ENCODE measurements around the gene GBE1.
"Not testable (repeated sequence)": the region's sequence is repeated elsewhere in the genome, so short reads cannot be mapped to it uniquely, and the experiment has no call there.

GBE1 gene

DNA sequence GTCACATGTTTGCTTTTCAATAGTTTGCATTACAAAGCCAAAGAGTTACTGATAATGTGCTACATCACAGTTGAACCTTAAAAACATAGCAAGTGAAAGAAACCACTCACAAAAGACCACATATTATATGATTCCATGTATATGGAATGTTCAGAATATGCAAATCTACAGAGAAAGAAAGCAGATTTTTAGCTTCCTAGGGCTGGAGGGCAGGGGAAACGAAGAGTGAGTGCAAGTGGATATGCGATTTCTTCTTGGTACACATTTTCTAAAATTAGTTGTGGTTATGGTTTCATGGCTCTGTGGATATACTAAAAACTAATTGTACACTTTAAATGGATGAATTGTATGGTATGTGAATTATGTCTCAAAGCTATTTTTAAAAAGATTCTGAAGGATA is 4.0 kb upstream of the GBE1 start:
- DNase-seq (ENCODE audit: low spot score in 2 of 2) = no peak
- in situ Hi-C loops (cut with MboI; ENCODE audit: low sequenced_read_pairs) = no loop called here
- H3K4me3 ChIP-seq = no peak overlapping the region
- H3K27me3 ChIP-seq (ENCODE audit: low read depth) = no peaks in the 10 kb centered on the region
- no peaks in the 10 kb centered on the region for H3K9me3 ChIP-seq
- H3K4me1 ChIP-seq = peaks cover 10% of the 10 kb centered on the region
- H3K36me3 ChIP-seq (replicated peaks) = no peaks in the 10 kb centered on the region

DNA sequence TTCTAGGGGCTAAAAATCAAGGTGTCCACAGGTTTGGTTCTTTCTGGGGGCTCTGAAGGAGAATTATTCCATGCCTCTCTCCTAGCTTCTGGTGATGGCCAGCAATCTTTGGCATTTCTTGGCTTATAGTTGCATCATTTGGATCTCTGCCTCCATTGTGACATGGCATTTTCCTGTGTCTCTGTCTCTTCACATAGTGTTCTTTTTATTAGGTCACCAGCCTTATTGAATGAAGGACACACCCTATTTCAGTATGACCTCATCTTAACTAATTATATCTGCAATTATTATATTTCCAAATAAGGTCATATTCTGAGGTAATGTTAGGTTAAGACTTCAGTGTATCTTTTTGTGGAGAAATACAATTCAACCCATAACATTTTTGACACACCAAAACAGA is 3.2 kb upstream of the GBE1 start:
- Histone ChIP-seq H3K36me3 (replicated peaks) (no peaks in the 10 kb centered on the region), H3K27me3 (ENCODE audit: low read depth) (no peaks in the 10 kb centered on the region), H3K4me3 (no peak overlapping the region), H3K9me3 (no peaks in the 10 kb centered on the region), H3K4me1 (peaks cover 13% of the 10 kb centered on the region)
- DNase-seq (ENCODE audit: low spot score in 2 of 2) = no peak
- in situ Hi-C loops (cut with MboI; ENCODE audit: low sequenced_read_pairs) = no loop called here

DNA sequence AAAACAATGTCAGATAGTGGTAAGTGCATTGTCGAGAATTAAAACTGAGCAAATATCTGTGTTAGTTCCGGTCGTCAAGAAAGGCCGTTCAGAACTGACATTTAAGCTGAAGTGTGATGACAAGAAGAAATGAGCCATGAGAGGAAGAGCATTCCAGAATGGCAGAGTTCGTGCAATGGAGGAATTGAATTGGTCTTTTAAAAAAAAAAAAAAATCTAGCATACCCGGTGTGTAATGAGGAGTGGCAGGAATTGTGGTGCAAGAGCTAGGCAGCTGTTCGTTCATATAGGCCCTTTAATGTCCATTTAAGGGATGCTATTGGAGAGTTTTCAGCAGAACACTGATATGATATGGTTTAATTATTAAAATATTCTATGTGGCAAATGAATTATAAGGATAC is 2.6 kb upstream of the GBE1 start:
- in situ Hi-C loops (cut with MboI; ENCODE audit: low sequenced_read_pairs) = no loop called here

DNA sequence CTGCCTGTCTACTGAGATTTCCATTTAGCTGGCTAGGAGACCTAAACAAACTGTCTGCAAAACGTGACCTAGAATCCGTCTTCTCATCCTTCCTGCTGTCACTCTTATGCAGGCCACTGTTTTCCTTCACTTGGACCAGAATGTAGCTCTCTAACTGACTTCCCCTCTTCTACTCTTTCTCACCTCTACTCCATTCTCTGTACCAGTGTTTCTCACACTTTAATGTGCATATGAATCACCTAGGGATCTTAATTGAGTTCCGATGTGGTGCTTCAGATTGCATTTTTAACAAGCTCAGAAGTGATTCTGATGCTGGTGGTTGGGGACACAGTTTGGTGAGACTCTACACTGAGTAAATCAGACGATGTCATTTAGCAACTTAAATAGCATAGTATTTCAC is 1.6 kb upstream of the GBE1 start:
- no peaks in the 10 kb centered on the region for H3K27me3 ChIP-seq (ENCODE audit: low read depth)
- H3K9me3 ChIP-seq = no peaks in the 10 kb centered on the region
- DNase-seq (ENCODE audit: low spot score in 2 of 2) = no peak
- H3K36me3 ChIP-seq (replicated peaks) = no peaks in the 10 kb centered on the region
- no peak overlapping the region for H3K4me3 ChIP-seq
- H3K4me1 ChIP-seq = peaks cover 16% of the 10 kb centered on the region
- in situ Hi-C loops (cut with MboI; ENCODE audit: low sequenced_read_pairs) = no loop called here

More for the DNA sequence above, 2.6 kb upstream of the GBE1 start:
- no peaks in the 10 kb centered on the region for H3K27me3 ChIP-seq (ENCODE audit: low read depth)
- no peak for DNase-seq (ENCODE audit: low spot score in 2 of 2)
- peaks cover 16% of the 10 kb centered on the region for H3K4me1 ChIP-seq
- no peak overlapping the region for H3K4me3 ChIP-seq
- no peaks in the 10 kb centered on the region for H3K9me3 ChIP-seq
- H3K36me3 ChIP-seq (replicated peaks) = no peaks in the 10 kb centered on the region

DNA sequence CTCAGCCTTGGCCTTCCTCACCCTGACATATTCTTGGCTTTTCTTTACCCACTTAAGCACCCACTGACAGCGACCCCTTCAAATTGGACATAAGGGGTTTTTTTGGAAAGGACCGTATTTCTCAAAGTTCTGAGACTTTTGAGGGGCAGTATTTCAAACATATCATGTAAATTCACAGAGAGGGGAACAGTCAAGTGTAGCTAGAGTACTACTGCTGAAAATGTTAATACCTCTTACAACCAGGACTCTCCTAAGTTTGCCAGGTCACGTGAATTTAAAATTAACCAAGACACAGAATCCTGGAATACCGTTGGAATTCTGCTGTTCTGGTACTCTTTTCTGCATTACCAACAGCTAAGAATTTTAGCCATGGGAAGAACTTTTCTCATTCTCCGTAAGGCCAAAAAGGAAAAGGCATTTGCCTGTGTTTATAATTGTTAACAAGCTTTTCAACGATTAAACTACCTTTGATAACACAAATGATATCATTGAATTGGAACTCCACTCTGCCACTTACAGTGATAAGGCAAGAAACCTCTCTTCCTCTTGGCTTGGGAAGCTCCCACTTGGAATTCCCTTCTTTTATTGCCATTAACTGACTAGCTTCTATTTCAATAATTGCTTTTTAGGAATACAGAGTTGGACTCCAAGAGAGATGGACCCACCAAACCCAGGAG is 597 bp upstream of the GBE1 start:
- no peaks in the 10 kb centered on the region for H3K9me3 ChIP-seq
- H3K27me3 ChIP-seq (ENCODE audit: low read depth) = no peaks in the 10 kb centered on the region
- no peaks in the 10 kb centered on the region for H3K36me3 ChIP-seq (replicated peaks)
- no peak for DNase-seq (ENCODE audit: low spot score in 2 of 2)
- peak overlapping the region; percentile 64 for H3K4me3 ChIP-seq
- peaks cover 16% of the 10 kb centered on the region for H3K4me1 ChIP-seq
- in situ Hi-C loops (cut with MboI; ENCODE audit: low sequenced_read_pairs) = no loop called here

DNA sequence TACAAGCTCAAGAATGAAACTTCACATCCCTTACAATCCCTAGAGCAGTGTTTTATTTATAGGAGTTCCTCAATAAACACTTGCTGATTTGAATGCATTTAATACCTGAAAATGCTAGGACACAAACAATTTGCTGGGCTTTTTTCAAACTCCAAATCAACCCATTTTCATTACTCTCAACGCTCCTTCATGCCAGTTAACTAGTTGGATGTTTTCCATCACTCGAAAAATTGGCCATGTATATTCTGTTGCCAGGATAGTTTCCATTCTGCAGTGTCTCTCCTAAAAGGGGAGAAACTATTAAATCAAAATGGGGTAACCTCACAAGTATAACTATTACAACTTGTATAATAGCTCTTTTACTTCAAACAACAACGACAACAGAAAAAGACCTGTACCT is 1.2 kb downstream of the GBE1 start:
- no peak for DNase-seq (ENCODE audit: low spot score in 2 of 2)
- peaks cover 16% of the 10 kb centered on the region for H3K4me1 ChIP-seq
- no peaks in the 10 kb centered on the region for H3K9me3 ChIP-seq
- peak overlapping the region; percentile 64 for H3K4me3 ChIP-seq
- in situ Hi-C loops (cut with MboI; ENCODE audit: low sequenced_read_pairs) = no loop called here
- H3K27me3 ChIP-seq (ENCODE audit: low read depth) = no peaks in the 10 kb centered on the region
- no peaks in the 10 kb centered on the region for H3K36me3 ChIP-seq (replicated peaks)

DNA sequence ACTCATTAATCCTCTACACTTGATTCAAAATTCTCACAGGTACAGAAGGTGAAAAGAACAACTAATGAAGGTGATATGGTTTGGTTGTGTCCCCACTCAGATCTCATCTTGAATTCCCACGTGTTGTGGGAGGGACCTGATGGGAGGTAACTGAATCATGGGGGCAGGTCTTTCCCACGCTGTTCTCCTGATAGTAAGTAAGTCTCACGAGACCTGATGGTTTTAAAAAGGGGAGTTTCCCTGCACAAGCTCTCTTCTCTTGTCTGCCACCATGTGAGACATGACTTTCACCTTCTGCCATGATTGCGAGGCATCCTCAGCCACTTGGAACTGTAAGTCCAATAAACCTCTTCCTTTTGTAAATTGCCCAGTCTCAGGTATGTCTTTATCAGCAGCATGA is 2.7 kb downstream of the GBE1 start:
- H3K27me3 ChIP-seq (ENCODE audit: low read depth); DNase-seq (ENCODE audit: low spot score in 2 of 2); H3K4me3 ChIP-seq; H3K36me3 ChIP-seq (replicated peaks); H3K9me3 ChIP-seq; in situ Hi-C loops (cut with MboI; ENCODE audit: low sequenced_read_pairs): not testable (repeated sequence)
- peaks cover 16% of the 10 kb centered on the region for H3K4me1 ChIP-seq

DNA sequence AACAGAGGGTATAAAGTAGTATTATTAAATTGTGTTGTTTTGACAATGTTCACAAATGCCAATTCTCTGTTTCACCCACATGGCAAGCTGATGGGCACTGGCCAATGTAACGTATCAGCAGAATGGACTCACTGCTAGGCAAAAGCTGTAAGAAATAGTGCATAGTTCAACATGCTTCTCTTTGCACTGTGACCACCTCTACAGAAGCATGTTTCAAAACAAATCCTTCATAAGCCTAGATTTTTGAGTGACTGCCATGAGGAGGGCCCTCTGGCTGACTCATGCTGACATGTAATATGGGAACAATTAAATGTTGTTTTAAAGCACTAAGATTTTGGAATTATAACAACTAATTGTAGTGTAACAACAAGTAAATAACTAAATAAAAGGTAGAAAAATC is 3.2 kb downstream of the GBE1 start:
- no peaks in the 10 kb centered on the region for H3K27me3 ChIP-seq (ENCODE audit: low read depth)

DNA sequence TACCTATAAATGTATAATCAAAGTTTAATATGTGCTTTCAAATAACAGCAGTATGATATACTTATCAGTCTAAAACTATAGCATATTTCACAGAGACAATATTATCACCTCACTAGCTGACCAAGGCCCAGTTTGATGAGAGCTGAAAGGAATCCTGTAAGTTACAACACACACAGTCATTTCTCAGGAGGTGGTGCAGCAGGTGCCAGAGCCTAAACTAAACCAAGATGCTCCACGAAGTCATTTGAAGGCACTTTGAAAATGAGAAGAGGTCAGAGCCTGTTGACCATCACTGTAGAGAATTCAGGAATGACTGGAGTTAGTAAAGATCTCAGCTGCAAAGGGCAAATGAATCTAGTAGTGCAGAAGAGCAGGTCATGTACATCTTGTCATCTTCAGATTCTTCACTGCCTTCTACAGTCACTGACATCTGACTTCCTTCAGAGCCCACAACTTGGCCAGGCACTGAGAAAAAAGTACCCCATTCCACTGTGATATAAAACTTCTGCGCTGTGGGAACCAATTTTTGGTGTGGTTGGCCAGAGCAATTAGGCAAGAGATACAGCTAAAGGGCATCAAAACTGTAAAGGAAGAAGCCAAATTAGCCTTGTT is 7.9 kb downstream of the GBE1 start:
- Histone ChIP-seq H3K9me3 (no peaks in the 10 kb centered on the region), H3K4me3 (no peak overlapping the region), H3K27me3 (ENCODE audit: low read depth) (no peaks in the 10 kb centered on the region), H3K36me3 (replicated peaks) (no peaks in the 10 kb centered on the region), H3K4me1 (no peaks in the 10 kb centered on the region)
- no peak for DNase-seq (ENCODE audit: low spot score in 2 of 2)
- in situ Hi-C loops (cut with MboI; ENCODE audit: low sequenced_read_pairs) = no loop called here

More for the DNA sequence above, 3.2 kb downstream of the GBE1 start:
- H3K4me1 ChIP-seq = peaks cover 16% of the 10 kb centered on the region
- H3K9me3 ChIP-seq = no peaks in the 10 kb centered on the region
- no peak for DNase-seq (ENCODE audit: low spot score in 2 of 2)
- no peaks in the 10 kb centered on the region for H3K36me3 ChIP-seq (replicated peaks)
- in situ Hi-C loops (cut with MboI; ENCODE audit: low sequenced_read_pairs) = no loop called here
- no peak overlapping the region for H3K4me3 ChIP-seq

DNA sequence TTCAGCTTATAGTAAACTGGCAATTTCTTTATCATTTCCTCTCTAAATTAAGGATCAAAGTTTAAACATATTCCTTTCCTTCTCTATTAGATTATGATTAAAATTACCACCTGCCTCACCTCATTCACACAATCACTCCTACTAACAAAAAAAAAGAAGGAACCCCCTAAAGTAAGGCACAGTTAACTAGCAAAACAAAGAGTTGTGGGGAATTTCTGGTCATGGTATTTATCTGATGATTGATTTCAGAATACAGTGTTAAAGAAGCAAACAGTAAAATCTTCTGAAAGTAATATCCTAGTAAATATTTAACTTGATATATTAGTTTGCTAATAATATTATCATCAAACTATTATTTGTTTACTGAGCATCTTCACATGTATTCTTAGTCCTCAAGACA is 8.8 kb downstream of the GBE1 start:
- H3K9me3 ChIP-seq = no peaks in the 10 kb centered on the region
- H3K27me3 ChIP-seq (ENCODE audit: low read depth) = no peaks in the 10 kb centered on the region
- H3K4me3 ChIP-seq = no peak overlapping the region
- DNase-seq (ENCODE audit: low spot score in 2 of 2) = no peak
- in situ Hi-C loops (cut with MboI; ENCODE audit: low sequenced_read_pairs) = no loop called here
- H3K4me1 ChIP-seq = no peaks in the 10 kb centered on the region
- no peaks in the 10 kb centered on the region for H3K36me3 ChIP-seq (replicated peaks)

DNA sequence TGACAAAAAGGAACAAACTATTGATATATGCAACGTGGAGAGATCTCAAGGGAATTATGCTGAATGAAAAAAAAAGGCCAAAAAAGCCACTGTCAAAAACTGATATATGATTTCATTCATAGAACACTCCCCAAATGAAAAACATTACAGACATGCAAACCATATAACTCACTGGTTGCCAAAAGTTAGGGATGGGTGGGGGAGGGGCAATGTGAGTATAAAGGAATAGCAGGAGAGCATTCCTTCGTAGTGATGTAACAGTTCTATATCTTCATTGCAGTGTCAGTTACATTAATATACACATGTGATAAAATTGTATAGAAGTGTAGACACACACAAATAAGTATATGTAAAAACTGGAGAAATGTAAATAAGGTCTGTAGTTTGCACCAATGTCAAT is 12.2 kb downstream of the GBE1 start:
- Histone ChIP-seq H3K9me3 (no peaks in the 10 kb centered on the region), H3K4me3 (no peak overlapping the region), H3K4me1 (no peaks in the 10 kb centered on the region), H3K36me3 (replicated peaks) (no peaks in the 10 kb centered on the region), H3K27me3 (ENCODE audit: low read depth) (no peaks in the 10 kb centered on the region)
- DNase-seq (ENCODE audit: low spot score in 2 of 2) = no peak
- in situ Hi-C loops (cut with MboI; ENCODE audit: low sequenced_read_pairs) = no loop called here

DNA sequence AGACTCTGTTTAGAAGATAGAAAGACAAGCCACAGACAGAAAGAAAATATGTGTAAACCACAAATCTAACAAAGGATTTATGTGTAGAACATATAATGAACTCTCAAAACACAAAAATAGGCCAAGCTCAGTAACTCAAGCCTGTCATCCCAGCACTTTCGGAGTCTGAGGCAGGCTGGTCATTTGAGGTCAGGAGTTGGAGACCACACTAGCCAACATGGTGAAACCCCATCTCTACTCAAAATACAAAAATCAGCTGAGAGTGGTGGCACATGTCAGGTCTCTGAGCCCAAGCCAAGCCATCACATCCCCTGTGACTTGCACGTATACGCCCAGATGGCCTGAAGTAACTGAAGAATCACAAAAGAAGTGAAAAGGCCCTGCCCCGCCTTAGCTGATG is 14.2 kb downstream of the GBE1 start:
- H3K4me3 ChIP-seq; in situ Hi-C loops (cut with MboI; ENCODE audit: low sequenced_read_pairs); DNase-seq (ENCODE audit: low spot score in 2 of 2); H3K9me3 ChIP-seq; H3K36me3 ChIP-seq (replicated peaks); H3K4me1 ChIP-seq; H3K27me3 ChIP-seq (ENCODE audit: low read depth): not testable (repeated sequence)

DNA sequence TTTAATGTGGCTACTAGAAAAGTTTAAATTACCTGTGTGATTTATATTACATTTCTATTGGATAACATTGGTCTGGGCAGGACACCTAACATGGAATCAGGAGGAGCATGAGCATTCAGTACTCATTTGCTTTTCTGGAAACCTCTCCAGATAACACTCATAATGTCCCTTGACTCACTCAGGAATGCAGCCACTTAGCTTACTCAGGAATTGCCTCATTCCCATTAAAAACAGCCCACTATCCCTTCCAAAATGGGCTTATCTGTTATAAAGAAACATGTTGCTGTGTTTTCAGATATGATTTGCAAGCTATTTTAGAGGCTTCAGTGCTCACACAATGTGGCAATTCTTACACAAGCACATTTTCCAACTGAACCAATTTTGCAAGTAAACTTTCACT is 17.1 kb downstream of the GBE1 start:
- in situ Hi-C loops (cut with MboI; ENCODE audit: low sequenced_read_pairs) = no loop called here
- no peak overlapping the region for H3K4me3 ChIP-seq
- H3K9me3 ChIP-seq = no peaks in the 10 kb centered on the region
- DNase-seq (ENCODE audit: low spot score in 2 of 2) = no peak
- no peaks in the 10 kb centered on the region for H3K27me3 ChIP-seq (ENCODE audit: low read depth)
- H3K4me1 ChIP-seq = no peaks in the 10 kb centered on the region
- H3K36me3 ChIP-seq (replicated peaks) = no peaks in the 10 kb centered on the region

DNA sequence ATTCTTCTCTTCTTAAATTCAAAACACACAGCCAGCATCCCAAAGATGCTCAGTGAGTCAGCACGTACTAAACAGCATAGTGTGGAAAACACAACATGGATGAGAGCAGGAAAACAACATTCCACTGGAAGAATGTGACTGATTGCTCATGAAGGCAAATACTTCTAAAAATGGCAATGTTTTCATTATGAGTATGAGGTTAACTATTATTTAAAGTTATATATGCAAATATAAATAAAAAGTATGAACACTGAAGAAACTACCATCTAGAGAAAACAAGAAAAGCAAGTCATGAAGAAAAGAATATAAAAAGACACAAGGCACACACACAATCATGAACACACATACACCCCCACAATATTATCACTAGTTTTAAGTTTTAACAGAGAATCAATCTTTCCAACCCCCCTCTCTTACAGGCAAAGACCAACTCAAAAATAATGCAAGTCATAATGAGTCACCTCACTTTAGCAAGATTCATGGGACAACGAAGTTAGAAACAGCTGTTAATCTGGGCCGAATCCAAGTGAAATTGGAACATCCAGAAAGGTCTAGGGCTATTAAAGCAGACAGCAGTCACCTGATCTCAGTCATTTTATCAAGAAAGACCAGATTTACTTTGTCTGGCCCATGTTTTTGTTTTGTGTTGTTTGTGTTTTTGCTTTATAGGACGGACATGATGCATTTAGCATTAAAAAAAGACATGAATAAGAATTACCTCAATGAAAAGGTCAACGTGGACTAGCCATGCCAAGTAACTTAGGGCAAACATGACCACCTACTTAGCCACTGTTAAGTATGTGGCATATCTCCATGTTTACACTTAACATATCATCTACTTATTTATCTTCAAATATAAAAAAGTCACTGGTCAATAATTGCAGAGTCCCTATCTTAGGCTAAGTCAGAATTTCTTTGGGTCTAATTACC is 18.1 kb downstream of the GBE1 start:
- Histone ChIP-seq H3K36me3 (replicated peaks) (no peaks in the 10 kb centered on the region), H3K9me3 (no peaks in the 10 kb centered on the region), H3K27me3 (ENCODE audit: low read depth) (no peaks in the 10 kb centered on the region), H3K4me1 (no peaks in the 10 kb centered on the region), H3K4me3 (no peak overlapping the region)
- in situ Hi-C loops (cut with MboI; ENCODE audit: low sequenced_read_pairs) = no loop called here
- no peak for DNase-seq (ENCODE audit: low spot score in 2 of 2)

Data from HAP-1 (cell line).